Caco-2 (cell line): ENCODE results near the gene AP4B1. TPM values are rescaled to one million over a fixed set of nuclear protein-coding genes. Genes with fewer than 3 reads are reported as not detected.

Source experiments
- BruUV-seq: library from RNA; stranded (reverse); fragments of 400-500 nt; replicated peaks from 2 replicates; lab custom pipeline; 2021; lab: Mats Ljungman, UMichigan
- CTCF ChIA-PET: fragments of 300-600 bp; sonication (Branson Sonifier 250); formaldehyde crosslinking; loops from one replicate; lab custom pipeline; 2022; ENCODE audit warnings: antibody characterized with exemption; lab: Charles Lee
- POLR2A ChIA-PET: fragments of 300-600 bp; sonication (Branson Sonifier 250); formaldehyde crosslinking; loops from one replicate; lab custom pipeline; 2022; ENCODE audit warnings: antibody characterized with exemption; lab: Charles Lee
- DNase-seq, 2 experiments: peaks; one replicate each; pipeline versions ENCODE4 v3.0.0 to v3.0.0-alpha.2; 2020 to 2022
- H3K27me3 ChIP-seq: replicated peaks from 2 replicates; pipeline ENCODE4 v1.6.0; 2011; ENCODE audit warnings: low read length; ENCODE audit not compliant: control insufficient read depth, insufficient read depth
- H3K36me3 ChIP-seq: 2 replicates; pipeline ENCODE4 v1.5.1; 2011; ENCODE audit warnings: low read length; ENCODE audit not compliant: control insufficient read depth, insufficient read depth
- H3K4me1 ChIP-seq: fragments of 250-450 bp; sonication (Bioruptor Pico); 2 replicates; pipeline ENCODE4 v1.5.1; 2020; ENCODE audit warnings: mild to moderate bottlenecking
- H3K4me3 ChIP-seq: 2 replicates; pipeline ENCODE4 v1.5.1; 2011; ENCODE audit warnings: low read depth, mild to moderate bottlenecking, control low read depth, low read length
- H3K9me3 ChIP-seq: fragments of 250-450 bp; sonication (Bioruptor Pico); 2 replicates; pipeline ENCODE4 v1.5.1; 2020; ENCODE audit warnings: mild to moderate bottlenecking, moderate library complexity
- H3K27ac Mint-ChIP-seq: one replicate; pipeline ENCODE4 v1.8.0; 2022; ENCODE audit warnings: mixed read lengths; ENCODE audit not compliant: unreplicated experiment
- H3K27me3 Mint-ChIP-seq: one replicate; pipeline ENCODE4 v1.8.0; 2022; ENCODE audit warnings: mixed read lengths; ENCODE audit not compliant: insufficient read depth, unreplicated experiment
- H3K36me3 Mint-ChIP-seq: one replicate; pipeline ENCODE4 v1.8.0; 2022; ENCODE audit warnings: mild to moderate bottlenecking, mixed read lengths; ENCODE audit not compliant: insufficient read depth, unreplicated experiment
- H3K4me1 Mint-ChIP-seq: one replicate; pipeline ENCODE4 v1.8.0; 2022; ENCODE audit warnings: low read depth, mixed read lengths; ENCODE audit not compliant: unreplicated experiment
- H3K4me3 Mint-ChIP-seq: one replicate; pipeline ENCODE4 v1.8.0; 2022; ENCODE audit warnings: mild to moderate bottlenecking, moderate library complexity, mixed read lengths; ENCODE audit not compliant: unreplicated experiment
- H3K9me3 Mint-ChIP-seq: one replicate; pipeline ENCODE4 v1.8.0; 2022; ENCODE audit warnings: mixed read lengths; ENCODE audit not compliant: unreplicated experiment
- intact Hi-C: fragments of 100-400 bp; cut with micrococcal nuclease; formaldehyde crosslinking; loops from one replicate; pipeline ENCODE4 v1.10.0; 2022; ENCODE audit not compliant: unreplicated experiment
- total RNA-seq: library from RNA; stranded (reverse); gene quantifications from 2 replicates; pipeline ENCODE4 v1.2.3, GENCODE V29; 2022
- TF ChIP-seq, protein P1 (sequence below), 2 experiments: fragments of 200-600 bp in 1 of 2; IDR thresholded peaks; 1 replicate in 1 of 2; 2 replicates in 1 of 2; pipeline versions ENCODE4 v1.5.1 to v1.8.0; 2011 to 2022; ENCODE audit warnings: antibody characterized with exemption in 1 of 2, control low read depth in 1 of 2, inconsistent platforms in 1 of 2, low read depth in 1 of 2, low read length in 1 of 2, mild to moderate bottlenecking in 1 of 2, moderate library complexity in 1 of 2; ENCODE audit not compliant: insufficient read depth in 1 of 2, severe bottlenecking in 1 of 2, unreplicated experiment in 1 of 2

The AP4B1 gene
- total RNA-seq, 1 experiment from 2014 or later = 10.0 TPM

DNA sequence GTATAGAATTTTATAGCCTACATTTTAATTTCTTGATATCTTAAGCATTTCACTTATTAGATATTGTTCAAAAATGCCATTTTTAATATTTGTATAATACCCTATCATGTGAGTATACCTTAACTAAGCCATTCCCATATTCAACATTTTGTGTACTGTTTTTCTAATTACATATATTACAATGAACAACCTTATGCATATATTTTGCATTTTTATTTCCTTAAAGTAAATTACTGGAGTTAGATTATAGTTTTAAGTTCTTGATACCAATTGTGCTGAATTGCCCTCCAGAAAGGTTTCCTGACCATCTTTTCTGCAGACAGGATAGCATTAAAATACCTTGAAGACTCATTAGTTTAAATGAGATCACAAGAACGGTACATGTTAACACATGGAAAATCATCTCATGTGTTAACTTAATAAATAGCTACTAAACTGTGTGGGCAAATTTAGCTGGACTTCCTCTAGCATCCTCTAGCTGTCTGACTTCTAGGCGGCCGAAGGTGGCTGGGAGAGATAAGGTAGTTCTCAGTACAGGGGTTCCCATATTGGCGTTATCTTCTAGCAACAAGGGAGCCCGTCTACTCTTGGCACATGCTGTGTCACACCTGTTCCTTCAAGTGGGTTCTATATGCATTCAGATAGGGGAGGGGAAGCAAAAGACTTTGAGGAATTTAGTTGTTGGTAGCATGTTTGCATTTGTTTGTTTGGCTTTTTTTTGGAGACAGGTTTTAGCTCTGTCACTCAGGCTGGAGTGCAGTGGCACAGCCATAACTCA lies 9.5 kb upstream of the AP4B1 start:
- no peaks in the 10 kb centered on the region for H3K4me1 Mint-ChIP-seq
- H3K27ac Mint-ChIP-seq = no peak overlapping the region
- TF ChIP-seq, protein P1, sequence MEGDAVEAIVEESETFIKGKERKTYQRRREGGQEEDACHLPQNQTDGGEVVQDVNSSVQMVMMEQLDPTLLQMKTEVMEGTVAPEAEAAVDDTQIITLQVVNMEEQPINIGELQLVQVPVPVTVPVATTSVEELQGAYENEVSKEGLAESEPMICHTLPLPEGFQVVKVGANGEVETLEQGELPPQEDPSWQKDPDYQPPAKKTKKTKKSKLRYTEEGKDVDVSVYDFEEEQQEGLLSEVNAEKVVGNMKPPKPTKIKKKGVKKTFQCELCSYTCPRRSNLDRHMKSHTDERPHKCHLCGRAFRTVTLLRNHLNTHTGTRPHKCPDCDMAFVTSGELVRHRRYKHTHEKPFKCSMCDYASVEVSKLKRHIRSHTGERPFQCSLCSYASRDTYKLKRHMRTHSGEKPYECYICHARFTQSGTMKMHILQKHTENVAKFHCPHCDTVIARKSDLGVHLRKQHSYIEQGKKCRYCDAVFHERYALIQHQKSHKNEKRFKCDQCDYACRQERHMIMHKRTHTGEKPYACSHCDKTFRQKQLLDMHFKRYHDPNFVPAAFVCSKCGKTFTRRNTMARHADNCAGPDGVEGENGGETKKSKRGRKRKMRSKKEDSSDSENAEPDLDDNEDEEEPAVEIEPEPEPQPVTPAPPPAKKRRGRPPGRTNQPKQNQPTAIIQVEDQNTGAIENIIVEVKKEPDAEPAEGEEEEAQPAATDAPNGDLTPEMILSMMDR (IDR thresholded peaks at IDR 0.05; ENCODE audit: insufficient read depth in 1 of 2, low read depth in 1 of 2, low read length in 1 of 2, severe bottlenecking in 1 of 2, unreplicated experiment in 1 of 2) = no peak

DNA sequence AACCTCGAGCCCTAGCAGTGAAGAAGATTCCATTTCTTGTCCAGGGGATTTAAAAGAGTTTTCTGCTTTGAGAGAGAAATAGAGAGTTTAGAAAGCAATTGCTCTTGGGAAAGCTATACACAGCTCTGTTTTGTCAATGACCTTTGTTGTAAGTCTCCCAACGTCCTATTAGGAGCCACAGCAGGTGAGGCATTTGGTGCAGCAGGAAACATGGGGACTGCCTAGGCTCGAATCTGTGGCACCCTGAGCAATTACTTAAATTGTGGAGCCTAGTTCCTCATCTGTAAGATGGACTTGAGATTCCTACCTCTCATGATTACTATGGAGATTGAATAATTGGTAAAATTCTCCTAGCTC lies 8.7 kb upstream of the AP4B1 start:
- no peaks in the 10 kb centered on the region for H3K27me3 ChIP-seq
- no peaks in the 10 kb centered on the region for H3K4me1 ChIP-seq
- H3K9me3 ChIP-seq = no peaks in the 10 kb centered on the region
- no peaks in the 10 kb centered on the region for H3K9me3 Mint-ChIP-seq
- no peak overlapping the region for H3K27ac Mint-ChIP-seq
- CTCF ChIA-PET = interaction anchor here (0.5 kb wide), 1 partner anchor 49 kb away, joined by 5 read pairs; no protein-coding TSS in a partner anchor
- H3K4me3 Mint-ChIP-seq = no peak overlapping the region
- POLR2A ChIA-PET = no interaction called here
- no peaks in the 10 kb centered on the region for H3K36me3 ChIP-seq
- no peak overlapping the region for H3K4me3 ChIP-seq
- no peak for DNase-seq
- TF ChIP-seq, protein P1 (IDR thresholded peaks at IDR 0.05; ENCODE audit: insufficient read depth in 1 of 2, low read depth in 1 of 2, low read length in 1 of 2, severe bottlenecking in 1 of 2, unreplicated experiment in 1 of 2) = no peak
- no peaks in the 10 kb centered on the region for H3K4me1 Mint-ChIP-seq
- no TSS peak for BruUV-seq
- no peaks in the 10 kb centered on the region for H3K36me3 Mint-ChIP-seq
- H3K27me3 Mint-ChIP-seq = no peaks in the 10 kb centered on the region
- intact Hi-C loops = no loop called here

More for the DNA sequence above, 9.5 kb upstream of the AP4B1 start:
- Histone ChIP-seq H3K9me3 (no peaks in the 10 kb centered on the region), H3K36me3 (no peaks in the 10 kb centered on the region), H3K4me3 (no peak overlapping the region), H3K4me1 (no peaks in the 10 kb centered on the region), H3K27me3 (no peaks in the 10 kb centered on the region)
- no peaks in the 10 kb centered on the region for H3K9me3 Mint-ChIP-seq
- no peaks in the 10 kb centered on the region for H3K36me3 Mint-ChIP-seq
- ChIA-PET CTCF (no interaction called here), POLR2A (no interaction called here)
- H3K27me3 Mint-ChIP-seq = no peaks in the 10 kb centered on the region
- intact Hi-C loops = no loop called here
- BruUV-seq = no TSS peak
- DNase-seq = no peak
- H3K4me3 Mint-ChIP-seq = no peak overlapping the region

DNA sequence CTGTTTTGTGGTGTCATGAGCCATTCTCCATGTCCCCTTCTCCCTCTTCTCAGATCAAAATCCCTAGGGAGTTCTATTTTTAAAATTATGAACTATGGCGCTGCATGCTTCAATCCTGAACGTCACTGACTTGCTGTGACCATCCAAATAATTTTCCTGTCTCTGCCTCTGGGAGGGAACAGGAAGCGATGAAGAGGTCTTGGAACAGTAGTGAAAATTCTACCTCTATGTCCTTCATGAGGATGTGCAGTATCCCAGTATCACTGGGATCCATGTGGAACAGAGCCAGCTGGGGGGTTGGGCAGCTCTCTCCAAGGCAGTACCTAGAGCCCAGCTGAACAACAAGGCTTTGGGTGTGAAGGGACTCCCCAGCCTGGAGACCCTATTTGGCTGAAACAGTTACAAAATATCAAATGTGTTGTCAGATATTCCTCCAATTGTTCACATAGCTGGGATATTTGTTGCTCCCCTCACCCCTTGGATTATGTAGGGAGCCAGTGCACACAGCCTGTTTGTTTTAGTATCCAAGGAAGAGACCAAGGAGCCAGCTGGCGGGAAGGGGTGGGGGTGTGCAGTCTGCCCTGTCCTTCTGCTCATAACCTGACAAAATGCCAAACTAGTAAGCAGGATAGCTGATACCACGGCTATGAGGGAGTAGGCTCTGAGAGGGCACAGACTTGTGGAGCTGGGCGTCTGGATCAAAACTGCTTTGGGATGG lies 8.2 kb upstream of the AP4B1 start:
- ChIA-PET POLR2A (no interaction called here), CTCF (interaction anchor here (0.5 kb wide), 1 partner anchor 49 kb away, joined by 5 read pairs; no protein-coding TSS in a partner anchor)
- H3K36me3 Mint-ChIP-seq = no peaks in the 10 kb centered on the region
- H3K4me3 Mint-ChIP-seq = no peak overlapping the region
- TF ChIP-seq, protein P1 (IDR thresholded peaks at IDR 0.05; ENCODE audit: insufficient read depth in 1 of 2, low read depth in 1 of 2, low read length in 1 of 2, severe bottlenecking in 1 of 2, unreplicated experiment in 1 of 2) = no peak
- BruUV-seq = no TSS peak
- H3K27ac Mint-ChIP-seq = no peak overlapping the region
- Histone ChIP-seq H3K9me3 (no peaks in the 10 kb centered on the region), H3K4me3 (no peak overlapping the region), H3K36me3 (no peaks in the 10 kb centered on the region), H3K27me3 (no peaks in the 10 kb centered on the region), H3K4me1 (no peaks in the 10 kb centered on the region)
- intact Hi-C loops = no loop called here
- H3K4me1 Mint-ChIP-seq = no peaks in the 10 kb centered on the region
- DNase-seq = no peak
- H3K27me3 Mint-ChIP-seq = no peaks in the 10 kb centered on the region
- no peaks in the 10 kb centered on the region for H3K9me3 Mint-ChIP-seq
